ENCODE data around the gene ABCA13.

- TF ChIP-seq CTCF (IDR thresholded peaks at IDR 0.05) = no peak
- no peak for TF ChIP-seq EZH2 (IDR thresholded peaks at IDR 0.05)
- no peak for TF ChIP-seq EZH2phosphoT487 (IDR thresholded peaks at IDR 0.05)
These were observed 133.4 kb downstream of the ABCA13 start for GRCh38 chr7:48304641-48305040.

Data from neural progenitor cell (in vitro differentiated cells).